Caco-2 (cell line): ENCODE results near the gene L3MBTL4. TPM values are rescaled to one million over a fixed set of nuclear protein-coding genes. Genes with fewer than 3 reads are reported as not detected.

Experiments used
- Bru-seq: library from RNA; stranded (reverse); fragments of 400-500 nt; gene quantifications from one replicate; lab custom pipeline; 2021; lab: Mats Ljungman, UMichigan
- BruChase-seq, 2 experiments: library from RNA; stranded (reverse); fragments of 400-500 nt; gene quantifications; one replicate each; lab custom pipeline; 2021; lab: Mats Ljungman, UMichigan
- BruUV-seq: library from RNA; stranded (reverse); fragments of 400-500 nt; replicated peaks from 2 replicates; lab custom pipeline; 2021; lab: Mats Ljungman, UMichigan
- CTCF ChIA-PET: fragments of 300-600 bp; sonication (Branson Sonifier 250); formaldehyde crosslinking; loops from one replicate; lab custom pipeline; 2022; ENCODE audit warnings: antibody characterized with exemption; lab: Charles Lee
- POLR2A ChIA-PET: fragments of 300-600 bp; sonication (Branson Sonifier 250); formaldehyde crosslinking; loops from one replicate; lab custom pipeline; 2022; ENCODE audit warnings: antibody characterized with exemption; lab: Charles Lee
- DNase-seq, 2 experiments: peaks; one replicate each; pipeline versions ENCODE4 v3.0.0 to v3.0.0-alpha.2; 2020 to 2022
- H3K27me3 ChIP-seq: replicated peaks from 2 replicates; pipeline ENCODE4 v1.6.0; 2011; ENCODE audit warnings: low read length; ENCODE audit not compliant: control insufficient read depth, insufficient read depth
- H3K36me3 ChIP-seq: 2 replicates; pipeline ENCODE4 v1.5.1; 2011; ENCODE audit warnings: low read length; ENCODE audit not compliant: control insufficient read depth, insufficient read depth
- H3K4me1 ChIP-seq: fragments of 250-450 bp; sonication (Bioruptor Pico); 2 replicates; pipeline ENCODE4 v1.5.1; 2020; ENCODE audit warnings: mild to moderate bottlenecking
- H3K4me3 ChIP-seq: 2 replicates; pipeline ENCODE4 v1.5.1; 2011; ENCODE audit warnings: low read depth, mild to moderate bottlenecking, control low read depth, low read length
- H3K9me3 ChIP-seq: fragments of 250-450 bp; sonication (Bioruptor Pico); 2 replicates; pipeline ENCODE4 v1.5.1; 2020; ENCODE audit warnings: mild to moderate bottlenecking, moderate library complexity
- H3K27ac Mint-ChIP-seq: one replicate; pipeline ENCODE4 v1.8.0; 2022; ENCODE audit warnings: mixed read lengths; ENCODE audit not compliant: unreplicated experiment
- H3K27me3 Mint-ChIP-seq: one replicate; pipeline ENCODE4 v1.8.0; 2022; ENCODE audit warnings: mixed read lengths; ENCODE audit not compliant: insufficient read depth, unreplicated experiment
- H3K36me3 Mint-ChIP-seq: one replicate; pipeline ENCODE4 v1.8.0; 2022; ENCODE audit warnings: mild to moderate bottlenecking, mixed read lengths; ENCODE audit not compliant: insufficient read depth, unreplicated experiment
- H3K4me1 Mint-ChIP-seq: one replicate; pipeline ENCODE4 v1.8.0; 2022; ENCODE audit warnings: low read depth, mixed read lengths; ENCODE audit not compliant: unreplicated experiment
- H3K4me3 Mint-ChIP-seq: one replicate; pipeline ENCODE4 v1.8.0; 2022; ENCODE audit warnings: mild to moderate bottlenecking, moderate library complexity, mixed read lengths; ENCODE audit not compliant: unreplicated experiment
- H3K9me3 Mint-ChIP-seq: one replicate; pipeline ENCODE4 v1.8.0; 2022; ENCODE audit warnings: mixed read lengths; ENCODE audit not compliant: unreplicated experiment
- intact Hi-C: fragments of 100-400 bp; cut with micrococcal nuclease; formaldehyde crosslinking; loops from one replicate; pipeline ENCODE4 v1.10.0; 2022; ENCODE audit not compliant: unreplicated experiment
- long read RNA-seq: library from polyadenylated mRNA; stranded (forward); transcript quantifications from one replicate; pipeline ENCODE4 v2.0.0, GENCODE V29; 2022
- total RNA-seq: library from RNA; stranded (reverse); gene quantifications from 2 replicates; pipeline ENCODE4 v1.2.3, GENCODE V29; 2022
- TF ChIP-seq, protein P1 (sequence below), 2 experiments: fragments of 200-600 bp in 1 of 2; IDR thresholded peaks; 1 replicate in 1 of 2; 2 replicates in 1 of 2; pipeline versions ENCODE4 v1.5.1 to v1.8.0; 2011 to 2022; ENCODE audit warnings: antibody characterized with exemption in 1 of 2, control low read depth in 1 of 2, inconsistent platforms in 1 of 2, low read depth in 1 of 2, low read length in 1 of 2, mild to moderate bottlenecking in 1 of 2, moderate library complexity in 1 of 2; ENCODE audit not compliant: insufficient read depth in 1 of 2, severe bottlenecking in 1 of 2, unreplicated experiment in 1 of 2

L3MBTL4 gene
- total RNA-seq (0.23 TPM in 1 of 2 replicates, not detected in the other), Bru-seq, nascent RNA (percentile 11 among the genes with signal in this experiment), BruChase-seq, experiment 1, labeled RNA remaining after a 2-hour chase (percentile 13 among the genes with signal in this experiment), BruChase-seq, experiment 2, labeled RNA remaining after a 6-hour chase (percentile 8 among the genes with signal in this experiment)
- long read RNA-seq, result 0 reads

DNA sequence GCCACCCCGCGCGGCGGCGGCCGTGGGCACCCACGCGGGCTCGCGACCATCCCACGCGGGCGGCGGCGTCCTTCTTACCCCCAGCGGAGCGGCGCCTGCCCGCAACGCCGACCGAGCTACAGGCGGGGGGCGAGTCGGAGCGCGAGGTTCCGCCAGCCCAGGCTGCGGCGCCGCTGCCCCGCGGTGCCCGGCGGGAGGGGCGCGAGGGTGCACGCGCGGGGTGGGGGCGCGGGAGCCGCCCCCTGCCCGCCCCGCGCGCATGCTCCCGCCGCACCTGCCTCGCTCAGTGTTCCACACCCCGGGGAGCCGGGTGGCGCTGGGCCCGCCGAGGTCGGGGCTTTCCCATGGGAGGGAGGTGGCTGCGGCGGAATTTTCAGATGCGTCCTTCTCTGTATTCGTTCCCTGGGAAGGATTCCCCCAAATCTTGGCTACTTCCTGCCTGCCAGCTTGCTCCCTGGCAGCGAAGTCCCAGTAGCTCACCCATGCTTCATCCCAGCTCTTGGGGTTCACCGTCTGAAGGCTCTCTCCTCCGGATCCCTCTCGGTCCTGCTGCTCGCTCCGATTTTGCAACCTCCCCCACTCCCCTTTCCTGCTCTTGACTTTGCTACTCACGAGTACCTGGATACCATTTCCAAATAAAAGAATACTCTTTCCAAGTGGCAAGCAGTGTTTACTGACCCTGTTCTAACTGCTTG, at the start of gene L3MBTL4:
Gene L3MBTL4 (minus strand): TSS at position 189 of the 695 bp plus-strand sequence. CDS start 103,286 bp downstream, outside the sequence.
- no peaks in the 10 kb centered on the region for H3K4me1 Mint-ChIP-seq
- DNase-seq, result peak in 1 of 2 experiments; percentile 13
- H3K27me3 ChIP-seq, result peaks cover 7% of the 10 kb centered on the region
- BruUV-seq, result no TSS peak
- no peaks in the 10 kb centered on the region for H3K9me3 Mint-ChIP-seq
- CTCF ChIA-PET, result no interaction called here
- peak within 1 kb of the TSS; percentile 32 for H3K4me3 ChIP-seq
- POLR2A ChIA-PET, result no interaction called here
- TF ChIP-seq, protein P1, sequence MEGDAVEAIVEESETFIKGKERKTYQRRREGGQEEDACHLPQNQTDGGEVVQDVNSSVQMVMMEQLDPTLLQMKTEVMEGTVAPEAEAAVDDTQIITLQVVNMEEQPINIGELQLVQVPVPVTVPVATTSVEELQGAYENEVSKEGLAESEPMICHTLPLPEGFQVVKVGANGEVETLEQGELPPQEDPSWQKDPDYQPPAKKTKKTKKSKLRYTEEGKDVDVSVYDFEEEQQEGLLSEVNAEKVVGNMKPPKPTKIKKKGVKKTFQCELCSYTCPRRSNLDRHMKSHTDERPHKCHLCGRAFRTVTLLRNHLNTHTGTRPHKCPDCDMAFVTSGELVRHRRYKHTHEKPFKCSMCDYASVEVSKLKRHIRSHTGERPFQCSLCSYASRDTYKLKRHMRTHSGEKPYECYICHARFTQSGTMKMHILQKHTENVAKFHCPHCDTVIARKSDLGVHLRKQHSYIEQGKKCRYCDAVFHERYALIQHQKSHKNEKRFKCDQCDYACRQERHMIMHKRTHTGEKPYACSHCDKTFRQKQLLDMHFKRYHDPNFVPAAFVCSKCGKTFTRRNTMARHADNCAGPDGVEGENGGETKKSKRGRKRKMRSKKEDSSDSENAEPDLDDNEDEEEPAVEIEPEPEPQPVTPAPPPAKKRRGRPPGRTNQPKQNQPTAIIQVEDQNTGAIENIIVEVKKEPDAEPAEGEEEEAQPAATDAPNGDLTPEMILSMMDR (IDR thresholded peaks at IDR 0.05; ENCODE audit: insufficient read depth in 1 of 2, low read depth in 1 of 2, low read length in 1 of 2, severe bottlenecking in 1 of 2, unreplicated experiment in 1 of 2), result no peak
- no peaks in the 10 kb centered on the region for H3K36me3 ChIP-seq
- peaks cover 4% of the 10 kb centered on the region; the same call in 1 of the 2 replicates for H3K4me1 ChIP-seq
- H3K27ac Mint-ChIP-seq, result no peak within 1 kb of the TSS
- H3K4me3 Mint-ChIP-seq, result peak within 1 kb of the TSS; percentile 79
- peaks cover 46% of the 10 kb centered on the region for H3K27me3 Mint-ChIP-seq
- H3K36me3 Mint-ChIP-seq, result no peaks in the 10 kb centered on the region
- no peaks in the 10 kb centered on the region; the same call in 1 of the 2 replicates for H3K9me3 ChIP-seq
- intact Hi-C loops, result no loop called here

DNA sequence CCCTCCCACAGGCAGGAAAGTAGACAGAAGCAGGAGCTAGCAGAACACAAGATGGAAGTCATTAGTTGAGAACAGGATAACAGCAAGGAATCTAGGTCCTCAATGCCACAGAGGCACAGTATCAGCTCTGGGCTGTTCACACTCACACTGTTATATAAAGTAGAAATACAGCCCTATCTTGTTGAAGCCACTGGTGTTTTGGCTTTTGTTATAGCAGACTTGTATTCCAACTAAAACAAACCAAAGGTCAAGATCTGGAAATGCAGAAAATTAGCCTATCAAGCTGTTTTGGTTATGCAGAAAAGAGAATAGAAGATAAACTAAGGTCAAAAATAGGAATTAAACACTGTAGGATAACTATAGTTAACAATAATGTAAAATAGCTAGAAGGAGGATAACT, 37.5 kb upstream of the L3MBTL4 start:
- Mint-ChIP-seq H3K9me3 (no peaks in the 10 kb centered on the region), H3K27ac (no peak overlapping the region), H3K4me1 (peaks cover 8% of the 10 kb centered on the region), H3K4me3 (no peak overlapping the region), H3K27me3 (peaks cover 8% of the 10 kb centered on the region), H3K36me3 (no peaks in the 10 kb centered on the region)
- Histone ChIP-seq H3K36me3 (no peaks in the 10 kb centered on the region), H3K4me1 (no peaks in the 10 kb centered on the region), H3K4me3 (no peak overlapping the region), H3K9me3 (no peaks in the 10 kb centered on the region), H3K27me3 (no peaks in the 10 kb centered on the region)
- intact Hi-C loops, result loop anchor here (10.0 kb wide), 1 partner anchor 73 kb away; no protein-coding TSS in a partner anchor
- POLR2A ChIA-PET, result no interaction called here
- BruUV-seq, result no TSS peak
- DNase-seq, result no peak
- TF ChIP-seq, protein P1 (IDR thresholded peaks at IDR 0.05; ENCODE audit: insufficient read depth in 1 of 2, low read depth in 1 of 2, low read length in 1 of 2, severe bottlenecking in 1 of 2, unreplicated experiment in 1 of 2), result no peak
- CTCF ChIA-PET, result no interaction called here

DNA sequence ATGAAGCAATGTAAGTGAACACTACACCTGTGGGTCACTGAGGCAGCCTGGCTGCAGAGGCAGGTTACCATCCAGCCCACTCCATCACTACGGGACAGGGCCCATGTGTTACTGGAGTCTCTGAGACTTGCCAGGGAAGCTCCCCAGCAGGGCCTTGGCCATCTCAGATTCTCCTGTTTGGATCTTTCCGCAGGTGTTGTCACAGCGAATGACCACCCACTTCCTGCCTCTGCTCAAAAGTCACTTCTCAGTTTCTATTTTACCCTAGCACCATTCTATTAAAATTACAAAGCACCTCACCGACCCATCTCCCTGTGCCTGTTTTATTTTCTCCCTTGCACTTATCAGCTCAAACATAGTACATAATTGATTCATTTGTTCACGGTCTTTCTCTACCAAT, 34.5 kb upstream of the L3MBTL4 start:
- Histone ChIP-seq H3K4me3 (no peak overlapping the region), H3K9me3 (no peaks in the 10 kb centered on the region), H3K4me1 (no peaks in the 10 kb centered on the region), H3K36me3 (no peaks in the 10 kb centered on the region), H3K27me3 (no peaks in the 10 kb centered on the region)
- Mint-ChIP-seq H3K27me3 (peaks cover 11% of the 10 kb centered on the region), H3K36me3 (no peaks in the 10 kb centered on the region), H3K27ac (no peak overlapping the region), H3K4me1 (no peaks in the 10 kb centered on the region), H3K9me3 (no peaks in the 10 kb centered on the region), H3K4me3 (no peak overlapping the region)
- ChIA-PET POLR2A (no interaction called here), CTCF (no interaction called here)
- intact Hi-C loops, result no loop called here
- no peak for DNase-seq
- no TSS peak for BruUV-seq
- TF ChIP-seq, protein P1 (IDR thresholded peaks at IDR 0.05; ENCODE audit: insufficient read depth in 1 of 2, low read depth in 1 of 2, low read length in 1 of 2, severe bottlenecking in 1 of 2, unreplicated experiment in 1 of 2), result no peak
